Mammary epithelial cell (primary cell): Measurements from ENCODE around the gene CD7.

Experiments
- EZH2 ChIP-seq: IDR thresholded peaks from 2 replicates; pipeline ENCODE4 v1.6.1; 2012; ENCODE audit warnings: low read length, inconsistent platforms, borderline replicate concordance
- TF ChIP-seq, protein P1 (sequence below), 2 donors: IDR thresholded peaks in 1 of 2; conservative IDR thresholded peaks in 1 of 2; 2 replicates each; pipeline ENCODE4 v1.5.1; 2011 to 2012; ENCODE audit warnings: inconsistent platforms in 2 of 2, low read length in 2 of 2, mild to moderate bottlenecking in 2 of 2, control low read depth in 1 of 2, low read depth in 1 of 2; ENCODE audit not compliant: insufficient read depth in 1 of 2; ENCODE audit errors: extremely low read depth in 1 of 2

DNA sequence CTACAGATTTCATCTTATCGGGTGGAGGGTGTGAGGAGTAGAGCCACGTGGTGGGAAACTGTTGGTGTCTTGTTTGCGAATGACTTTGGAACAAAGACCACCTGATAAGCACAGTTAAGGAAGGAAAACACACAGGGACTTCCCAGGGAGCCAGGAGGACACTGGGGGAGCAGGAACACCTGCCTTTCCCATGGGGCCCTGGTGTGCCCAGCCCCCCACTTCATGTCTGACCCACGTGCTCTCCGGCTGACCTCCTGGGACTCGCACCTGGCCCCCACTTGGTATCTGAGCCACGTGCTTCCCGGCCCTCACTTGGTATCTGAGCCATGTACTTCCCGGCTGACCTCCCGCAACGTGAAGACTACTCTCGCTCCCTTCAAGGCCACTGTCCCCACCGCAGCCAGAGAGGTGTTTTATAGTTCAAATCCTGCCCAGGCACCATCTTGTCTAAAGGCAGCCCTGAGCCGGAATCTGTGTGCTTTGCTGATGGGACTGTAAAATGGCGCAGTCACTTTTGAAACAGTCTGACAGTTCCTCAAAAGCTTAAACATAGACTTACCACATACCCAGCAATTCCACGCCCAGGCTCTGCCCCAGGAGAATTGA is 38.5 kb downstream of the CD7 start:
- TF ChIP-seq, protein P1, sequence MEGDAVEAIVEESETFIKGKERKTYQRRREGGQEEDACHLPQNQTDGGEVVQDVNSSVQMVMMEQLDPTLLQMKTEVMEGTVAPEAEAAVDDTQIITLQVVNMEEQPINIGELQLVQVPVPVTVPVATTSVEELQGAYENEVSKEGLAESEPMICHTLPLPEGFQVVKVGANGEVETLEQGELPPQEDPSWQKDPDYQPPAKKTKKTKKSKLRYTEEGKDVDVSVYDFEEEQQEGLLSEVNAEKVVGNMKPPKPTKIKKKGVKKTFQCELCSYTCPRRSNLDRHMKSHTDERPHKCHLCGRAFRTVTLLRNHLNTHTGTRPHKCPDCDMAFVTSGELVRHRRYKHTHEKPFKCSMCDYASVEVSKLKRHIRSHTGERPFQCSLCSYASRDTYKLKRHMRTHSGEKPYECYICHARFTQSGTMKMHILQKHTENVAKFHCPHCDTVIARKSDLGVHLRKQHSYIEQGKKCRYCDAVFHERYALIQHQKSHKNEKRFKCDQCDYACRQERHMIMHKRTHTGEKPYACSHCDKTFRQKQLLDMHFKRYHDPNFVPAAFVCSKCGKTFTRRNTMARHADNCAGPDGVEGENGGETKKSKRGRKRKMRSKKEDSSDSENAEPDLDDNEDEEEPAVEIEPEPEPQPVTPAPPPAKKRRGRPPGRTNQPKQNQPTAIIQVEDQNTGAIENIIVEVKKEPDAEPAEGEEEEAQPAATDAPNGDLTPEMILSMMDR (conservative IDR thresholded peaks at IDR 0.05 in 1 of 2, IDR thresholded peaks at IDR 0.05 in 1 of 2; ENCODE audit: extremely low read depth in 1 of 2, insufficient read depth in 1 of 2, low read depth in 1 of 2, low read length in 2 of 2), result no peak
- TF ChIP-seq EZH2, result no peak
